AG10803 (cell line): ENCODE results near the gene THEM4.

Experiments
- DNase-seq: peaks from one replicate; pipeline ENCODE4 v3.0.0; 2010; ENCODE audit warnings: low read depth
- H3K4me3 ChIP-seq: 2 replicates; pipeline ENCODE4 v1.5.1; 2011; ENCODE audit warnings: mild to moderate bottlenecking, low read length, control low read depth
- CTCF ChIP-seq: conservative IDR thresholded peaks from 2 replicates; pipeline ENCODE4 v1.5.1; 2011; ENCODE audit warnings: mild to moderate bottlenecking, low read length, control low read depth, inconsistent platforms

THEM4 gene

GRCh38 chr1:151829352-151830046 is 79.8 kb downstream of the THEM4 start:
- TF ChIP-seq CTCF: no peak
- no peak for DNase-seq
- H3K4me3 ChIP-seq: no peak overlapping the region

DNA sequence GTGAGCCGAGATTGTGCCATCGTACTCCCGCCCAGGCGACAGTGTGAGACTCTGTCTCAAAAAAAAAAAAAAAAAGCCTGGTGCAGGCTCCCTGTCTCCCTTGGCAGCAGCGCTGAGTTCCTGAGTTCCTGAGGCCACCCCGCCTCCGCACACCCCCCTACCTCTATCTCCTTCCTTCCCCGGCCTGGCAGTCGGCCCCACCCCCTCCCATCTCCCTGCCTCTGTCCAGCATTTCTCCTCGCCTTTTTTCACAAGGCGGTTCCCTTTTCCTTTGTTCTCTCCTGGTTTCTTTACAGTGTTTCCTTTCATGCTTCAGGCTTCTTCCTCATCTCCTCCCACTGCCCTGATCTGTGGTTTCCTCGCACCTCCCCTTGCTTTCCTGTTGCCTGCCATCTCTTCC is 80.4 kb downstream of the THEM4 start:
- DNase-seq: no peak
- no peak for TF ChIP-seq CTCF
- no peak overlapping the region for H3K4me3 ChIP-seq

DNA sequence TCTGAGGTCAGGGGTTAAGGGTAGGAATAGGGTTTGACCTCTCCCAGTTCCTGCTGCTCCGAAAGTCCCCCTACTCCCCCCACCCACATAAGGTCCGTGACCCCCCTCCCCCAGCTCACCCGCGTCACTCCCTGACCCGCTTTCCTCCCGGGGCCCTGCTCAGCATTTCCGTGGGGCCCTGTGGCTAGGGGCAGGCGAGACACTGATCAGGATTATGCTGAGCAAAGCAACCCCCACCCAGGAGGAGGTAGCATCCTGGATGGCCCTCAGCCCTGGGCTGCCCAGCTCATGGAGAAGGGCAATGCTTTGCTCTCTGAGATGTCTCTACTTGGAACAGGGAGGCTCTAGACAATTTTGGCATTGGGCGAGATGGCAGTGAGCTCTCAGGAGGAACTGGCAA is 81.5 kb downstream of the THEM4 start:
- TF ChIP-seq CTCF: no peak
- no peak overlapping the region for H3K4me3 ChIP-seq
- DNase-seq: no peak

GRCh38 chr1:151825751-151826660 is 83.3 kb downstream of the THEM4 start:
- H3K4me3 ChIP-seq: no peak overlapping the region
- DNase-seq: no peak
- TF ChIP-seq CTCF: no peak

DNA sequence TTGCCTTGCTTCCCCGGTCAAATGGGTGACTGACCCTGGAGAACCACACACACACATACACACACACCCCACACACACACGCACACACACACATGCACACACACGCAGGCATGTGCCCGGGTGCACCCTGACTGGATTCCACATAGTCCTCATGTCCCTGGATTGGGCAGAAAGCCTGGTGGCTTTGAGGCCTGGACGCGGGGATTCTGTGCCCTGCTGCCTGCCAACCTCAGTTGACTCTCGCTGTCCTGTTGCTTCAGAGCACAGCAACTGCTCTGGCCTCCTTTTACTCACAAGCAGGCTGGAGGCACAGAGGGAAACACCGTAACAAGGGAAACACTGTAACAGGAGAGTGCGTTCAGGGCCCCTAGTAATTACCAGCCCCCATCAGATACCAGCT is 84.1 kb downstream of the THEM4 start:
- no peak for DNase-seq
- TF ChIP-seq CTCF: no peak
- no peak overlapping the region for H3K4me3 ChIP-seq
